ENCODE results near the gene LCE2A. TPM values are rescaled to one million over a fixed set of nuclear protein-coding genes. Genes with fewer than 3 reads are reported as not detected.
"Not testable (repeated sequence)": the region's sequence is repeated elsewhere in the genome, so short reads cannot be mapped to it uniquely, and the experiment has no call there.

The LCE2A gene
- total and polyA plus RNA-seq, 2 donors (not counting 1 experiment from before 2014, with no cell fraction given) = not detected

- Mint-ChIP-seq H3K27ac (no peak overlapping the region), H3K27me3 (peaks cover 20% of the 10 kb centered on the region), H3K4me1 (no peaks in the 10 kb centered on the region), H3K4me3 (no peak overlapping the region), H3K9me3 (ENCODE audit: insufficient read depth) (no peaks in the 10 kb centered on the region)
- Histone ChIP-seq H3K4me3 (ENCODE audit: control extremely low read depth in 1 of 5, extremely low read depth in 1 of 5, insufficient read depth in 1 of 5, low read depth in 2 of 5, low read length in 4 of 5) (no peak overlapping the region), H4K20me1 (ENCODE audit: control insufficient read depth, insufficient read depth, low read length, poor library complexity, severe bottlenecking) (no peaks in the 10 kb centered on the region), H3K9ac (ENCODE audit: low read length) (no peak overlapping the region), H3K79me2 (ENCODE audit: control insufficient read depth, insufficient read depth, low read length) (no peaks in the 10 kb centered on the region), H2AFZ (ENCODE audit: insufficient read depth, low read depth, low read length, poor library complexity, severe bottlenecking) (no peak overlapping the region), H3K36me3 (replicated peaks in 1 of 2; ENCODE audit: control extremely low read depth in 1 of 2, control insufficient read depth in 1 of 2, extremely low read depth in 1 of 2, insufficient read depth in 2 of 2, low read length in 1 of 2) (no peaks in the 10 kb centered on the region), H3K27me3 (replicated peaks in 1 of 4; ENCODE audit: control extremely low read depth in 1 of 4, control insufficient read depth in 3 of 4, insufficient read depth in 4 of 4, low read length in 3 of 4) (peaks cover 0 to 3% (median 0%) of the 10 kb centered on the region in 4 experiments), H3K9me3 (ENCODE audit: control extremely low read depth in 1 of 3, control insufficient read depth in 2 of 3, insufficient read depth in 1 of 3, low read length in 2 of 3) (no peaks in the 10 kb centered on the region), H3K4me2 (replicated peaks; ENCODE audit: low read depth, low read length, poor library complexity, severe bottlenecking) (no peak overlapping the region), H3K4me1 (ENCODE audit: control insufficient read depth in 2 of 2, insufficient read depth in 2 of 2, low read length in 2 of 2) (no peaks in the 10 kb centered on the region), H3K27ac (ENCODE audit: low read length in 2 of 2) (no peak overlapping the region)
- ATAC-seq (ENCODE audit: low read depth) = no peak
- ChIA-PET POLR2A (no interaction called here), CTCF (no interaction called here)
- intact Hi-C loops (cut with micrococcal nuclease) = no loop called here
- WGBS (ENCODE audit: insufficient coverage) = 89% methylated on average over 4 of the region's 5 CpGs
- TF ChIP-seq CTCF (IDR thresholded peaks at IDR 0.05) = no peak
- no peak for TF ChIP-seq EZH2 (IDR thresholded peaks at IDR 0.05; ENCODE audit: borderline replicate concordance, insufficient read depth, low read depth, low read length, poor library complexity, severe bottlenecking)
- DNase-seq = no peak
Measured at GRCh38 chr1:152667648-152668047, 30.5 kb upstream of the LCE2A start.

- no peaks in the 10 kb centered on the region for H4K20me1 ChIP-seq (ENCODE audit: control insufficient read depth, insufficient read depth, low read length, poor library complexity, severe bottlenecking)
- TF ChIP-seq EZH2 (IDR thresholded peaks at IDR 0.05; ENCODE audit: borderline replicate concordance, insufficient read depth, low read depth, low read length, poor library complexity, severe bottlenecking) (no peak), CTCF (IDR thresholded peaks at IDR 0.05) (no peak)
- Mint-ChIP-seq H3K27me3 (peaks cover 15% of the 10 kb centered on the region), H3K4me1 (no peaks in the 10 kb centered on the region), H3K27ac (no peak overlapping the region), H3K4me3 (no peak overlapping the region), H3K9me3 (ENCODE audit: insufficient read depth) (no peaks in the 10 kb centered on the region)
- H2AFZ ChIP-seq (ENCODE audit: insufficient read depth, low read depth, low read length, poor library complexity, severe bottlenecking) = no peak overlapping the region
- H3K36me3 ChIP-seq (replicated peaks in 1 of 2; ENCODE audit: control extremely low read depth in 1 of 2, control insufficient read depth in 1 of 2, extremely low read depth in 1 of 2, insufficient read depth in 2 of 2, low read length in 1 of 2) = no peaks in the 10 kb centered on the region
- H3K4me3 ChIP-seq (ENCODE audit: control extremely low read depth in 1 of 5, extremely low read depth in 1 of 5, insufficient read depth in 1 of 5, low read depth in 2 of 5, low read length in 4 of 5) = no peak overlapping the region
- DNase-seq = no peak
- ChIA-PET CTCF (no interaction called here), POLR2A (no interaction called here)
- no peak for ATAC-seq (ENCODE audit: low read depth)
- intact Hi-C loops (cut with micrococcal nuclease) = no loop called here
- no peak overlapping the region for H3K27ac ChIP-seq (ENCODE audit: low read length in 2 of 2)
- WGBS (ENCODE audit: insufficient coverage) = no CpG with 5 or more reads among the region's 2 CpGs
- H3K4me2 ChIP-seq (replicated peaks; ENCODE audit: low read depth, low read length, poor library complexity, severe bottlenecking) = no peak overlapping the region
- H3K4me1 ChIP-seq (ENCODE audit: control insufficient read depth in 2 of 2, insufficient read depth in 2 of 2, low read length in 2 of 2) = no peaks in the 10 kb centered on the region
- H3K9ac ChIP-seq (ENCODE audit: low read length) = no peak overlapping the region
- no peaks in the 10 kb centered on the region for H3K27me3 ChIP-seq (replicated peaks in 1 of 4; ENCODE audit: control extremely low read depth in 1 of 4, control insufficient read depth in 3 of 4, insufficient read depth in 4 of 4, low read length in 3 of 4)
- H3K9me3 ChIP-seq (ENCODE audit: control extremely low read depth in 1 of 3, control insufficient read depth in 2 of 3, insufficient read depth in 1 of 3, low read length in 2 of 3) = no peaks in the 10 kb centered on the region
- no peaks in the 10 kb centered on the region for H3K79me2 ChIP-seq (ENCODE audit: control insufficient read depth, insufficient read depth, low read length)
Measured at GRCh38 chr1:152673016-152673415, 25.1 kb upstream of the LCE2A start.

GRCh38 chr1:152674983-152675382 is 23.2 kb upstream of the LCE2A start, which contains the start of gene LCE2C:
TSS of gene LCE2C (plus strand) at chr1:152675279. CDS start at chr1:152676016, 737 bp downstream.
- intact Hi-C loops (cut with micrococcal nuclease); ATAC-seq (ENCODE audit: low read depth); H3K79me2 ChIP-seq (ENCODE audit: control insufficient read depth, insufficient read depth, low read length); H3K4me1 ChIP-seq (ENCODE audit: control insufficient read depth in 2 of 2, insufficient read depth in 2 of 2, low read length in 2 of 2); H3K4me3 Mint-ChIP-seq; H3K9me3 ChIP-seq (ENCODE audit: control extremely low read depth in 1 of 3, control insufficient read depth in 2 of 3, insufficient read depth in 1 of 3, low read length in 2 of 3); H3K9ac ChIP-seq (ENCODE audit: low read length); H3K36me3 ChIP-seq (replicated peaks in 1 of 2; ENCODE audit: control extremely low read depth in 1 of 2, control insufficient read depth in 1 of 2, extremely low read depth in 1 of 2, insufficient read depth in 2 of 2, low read length in 1 of 2); CTCF ChIA-PET; H3K27ac ChIP-seq (ENCODE audit: low read length in 2 of 2); H3K4me3 ChIP-seq (ENCODE audit: control extremely low read depth in 1 of 5, extremely low read depth in 1 of 5, insufficient read depth in 1 of 5, low read depth in 2 of 5, low read length in 4 of 5); H3K27me3 ChIP-seq (replicated peaks in 1 of 4; ENCODE audit: control extremely low read depth in 1 of 4, control insufficient read depth in 3 of 4, insufficient read depth in 4 of 4, low read length in 3 of 4); H3K9me3 Mint-ChIP-seq (ENCODE audit: insufficient read depth); DNase-seq; H2AFZ ChIP-seq (ENCODE audit: insufficient read depth, low read depth, low read length, poor library complexity, severe bottlenecking); H3K27ac Mint-ChIP-seq; H3K4me2 ChIP-seq (replicated peaks; ENCODE audit: low read depth, low read length, poor library complexity, severe bottlenecking); H4K20me1 ChIP-seq (ENCODE audit: control insufficient read depth, insufficient read depth, low read length, poor library complexity, severe bottlenecking); POLR2A ChIA-PET; H3K4me1 Mint-ChIP-seq: not testable (repeated sequence)
- no CpG with 5 or more reads among the region's 3 CpGs for WGBS (ENCODE audit: insufficient coverage)
- peaks cover 24% of the 10 kb centered on the region for H3K27me3 Mint-ChIP-seq
